Fibroblast of skin of abdomen (primary cell): ENCODE results near the gene RACK1.
"Not testable (repeated sequence)": the region's sequence is repeated elsewhere in the genome, so short reads cannot be mapped to it uniquely, and the experiment has no call there.

ENCODE experiments used
- DNase-seq: peaks from one replicate; pipeline ENCODE4 v3.0.0-alpha.2; 2013

The RACK1 gene

DNA sequence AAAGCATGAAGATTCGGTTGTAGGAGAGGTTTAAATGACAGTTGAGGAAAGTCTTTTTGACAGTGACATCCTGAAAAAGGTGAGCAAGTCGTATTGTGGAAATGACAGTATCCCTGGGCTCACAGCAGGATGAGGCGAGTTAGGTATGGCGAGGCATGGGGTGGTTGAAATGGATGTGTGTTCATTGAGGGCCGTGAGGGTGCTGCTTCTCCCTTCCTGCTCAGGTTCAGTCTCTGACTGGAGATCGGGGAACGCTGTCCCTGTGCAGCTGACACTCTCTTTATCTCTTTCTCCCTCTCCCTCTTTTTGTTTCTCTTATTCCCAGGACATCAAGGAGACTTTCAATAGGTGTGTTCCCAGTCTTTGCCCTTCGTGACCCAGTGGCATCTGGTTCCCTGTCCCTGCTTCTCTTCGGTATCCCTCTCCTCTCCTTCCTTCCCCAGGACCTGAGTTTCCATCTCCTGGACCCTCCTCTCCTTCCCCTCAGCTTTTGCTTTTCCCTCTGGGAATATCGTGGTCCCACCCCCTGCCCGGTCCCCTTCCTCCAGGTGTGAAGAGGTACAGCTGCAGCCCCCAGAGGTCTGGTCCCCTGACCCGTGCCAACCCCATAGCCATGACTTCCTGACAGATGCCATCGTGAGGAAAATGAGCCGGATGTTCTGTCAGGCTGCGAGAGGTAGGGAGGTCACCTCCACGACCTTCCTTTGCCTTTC, 10.5 kb downstream of the RACK1 start:
- DNase-seq = no peak

DNA sequence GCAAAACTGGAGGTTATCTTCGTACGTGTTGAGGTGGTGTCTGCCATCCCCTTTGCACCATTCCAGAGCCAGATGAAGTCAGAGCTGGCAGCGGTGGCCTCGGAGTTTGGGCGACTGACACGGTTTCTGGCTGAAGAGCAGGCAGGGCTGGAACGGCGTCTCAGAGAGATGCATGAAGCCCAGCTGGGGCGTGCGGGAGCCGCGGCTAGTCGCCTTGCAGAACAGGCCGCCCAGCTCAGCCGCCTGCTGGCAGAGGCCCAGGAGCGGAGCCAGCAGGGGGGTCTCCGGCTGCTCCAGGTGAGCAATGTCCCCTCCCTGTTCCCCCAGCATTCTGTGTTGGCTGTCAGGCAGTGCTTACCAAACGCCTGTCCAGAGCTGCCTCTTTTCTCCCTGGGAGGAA, 11.1 kb downstream of the RACK1 start:
- no peak for DNase-seq

DNA sequence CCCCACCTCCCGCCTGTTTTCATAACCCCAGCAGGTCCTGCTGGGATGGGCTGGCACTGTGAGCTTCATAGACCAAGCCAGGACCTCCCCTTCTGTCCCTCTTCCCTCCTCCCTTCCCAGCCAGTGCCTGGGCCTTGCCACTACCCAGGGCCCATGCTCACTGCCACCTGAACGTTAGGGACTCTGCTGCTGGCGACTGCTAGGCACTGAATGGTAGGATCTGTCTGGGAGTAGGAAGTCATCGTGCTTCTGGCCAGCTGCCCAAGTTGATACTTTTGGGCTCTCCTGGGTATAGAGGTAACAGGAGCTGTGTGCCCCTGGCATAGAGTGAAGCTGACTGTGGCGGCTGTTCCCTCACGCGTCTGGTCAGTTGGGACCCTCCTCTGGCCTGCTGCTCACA, 12.3 kb downstream of the RACK1 start:
- no peak for DNase-seq

DNA sequence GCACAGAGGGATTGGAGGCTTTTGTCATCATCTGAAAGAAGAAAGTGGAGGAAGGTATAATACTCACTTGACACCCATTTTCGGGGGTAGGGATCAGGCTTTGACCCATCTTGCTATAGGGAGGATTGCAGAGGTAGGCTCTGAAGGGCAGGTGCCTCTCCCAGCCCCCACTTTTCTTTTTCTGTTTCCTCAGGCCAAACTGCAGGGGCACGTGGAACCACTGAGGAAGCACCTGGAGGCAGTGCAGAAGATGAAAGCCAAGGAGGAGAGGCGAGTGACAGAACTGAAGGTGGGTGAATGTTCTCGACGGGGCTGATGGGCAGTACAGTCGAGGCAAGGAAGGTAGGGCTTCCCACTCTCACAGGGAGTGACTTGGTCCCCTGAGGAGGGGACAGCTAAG, 13.2 kb downstream of the RACK1 start:
- DNase-seq = no peak

DNA sequence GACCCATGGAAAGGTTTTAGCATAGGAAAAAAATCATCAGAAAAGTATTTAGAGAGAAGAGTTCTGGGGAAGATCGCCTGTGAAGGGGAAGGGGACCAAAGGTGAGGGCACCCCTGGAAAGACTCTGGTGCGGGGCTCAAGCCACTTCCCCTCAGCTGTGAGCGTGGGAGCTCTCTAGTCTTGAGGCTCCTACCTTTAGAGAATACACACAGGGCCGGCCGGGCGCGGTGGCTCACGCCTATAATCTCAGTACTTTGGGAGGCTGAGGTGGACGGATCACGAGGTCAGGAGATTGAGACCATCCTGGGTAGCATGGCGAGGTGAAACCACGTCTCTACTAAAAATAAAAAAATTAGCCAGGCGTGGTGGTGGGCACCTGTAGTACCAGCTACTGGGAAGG, 13.7 kb downstream of the RACK1 start:
- DNase-seq = no peak

DNA sequence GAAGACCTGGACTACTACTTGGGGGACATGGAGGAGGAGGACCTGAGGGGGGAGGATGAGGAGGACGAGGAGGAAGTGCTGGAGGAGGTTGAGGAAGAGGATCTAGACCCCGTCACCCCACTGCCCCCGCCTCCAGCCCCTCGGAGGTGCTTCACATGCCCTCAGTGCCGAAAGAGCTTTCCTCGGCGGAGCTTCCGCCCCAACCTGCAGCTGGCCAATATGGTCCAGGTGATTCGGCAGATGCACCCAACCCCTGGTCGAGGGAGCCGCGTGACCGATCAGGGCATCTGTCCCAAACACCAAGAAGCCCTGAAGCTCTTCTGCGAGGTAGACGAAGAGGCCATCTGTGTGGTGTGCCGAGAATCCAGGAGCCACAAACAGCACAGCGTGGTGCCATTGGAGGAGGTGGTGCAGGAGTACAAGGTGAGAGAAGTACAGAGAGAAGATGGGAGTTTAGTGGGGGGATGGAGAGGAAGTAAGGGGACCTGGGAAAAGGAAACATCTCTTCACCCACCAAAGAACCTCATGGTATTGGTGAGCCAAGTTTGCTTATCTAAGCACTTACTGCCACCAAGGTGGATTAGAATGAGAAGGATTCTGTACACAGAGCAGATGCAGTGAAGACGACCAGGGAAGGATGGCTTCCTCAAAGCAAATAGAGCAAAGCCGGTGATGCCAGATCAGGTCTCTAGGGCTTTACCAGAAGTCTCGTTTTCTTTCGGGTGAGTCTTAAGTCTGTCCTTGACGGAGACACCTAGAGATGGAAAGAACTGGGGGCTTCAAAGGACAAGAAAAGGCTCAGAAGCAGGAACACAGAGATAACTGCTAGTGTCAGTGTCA, 19.1 kb downstream of the RACK1 start:
- DNase-seq = no peak

DNA sequence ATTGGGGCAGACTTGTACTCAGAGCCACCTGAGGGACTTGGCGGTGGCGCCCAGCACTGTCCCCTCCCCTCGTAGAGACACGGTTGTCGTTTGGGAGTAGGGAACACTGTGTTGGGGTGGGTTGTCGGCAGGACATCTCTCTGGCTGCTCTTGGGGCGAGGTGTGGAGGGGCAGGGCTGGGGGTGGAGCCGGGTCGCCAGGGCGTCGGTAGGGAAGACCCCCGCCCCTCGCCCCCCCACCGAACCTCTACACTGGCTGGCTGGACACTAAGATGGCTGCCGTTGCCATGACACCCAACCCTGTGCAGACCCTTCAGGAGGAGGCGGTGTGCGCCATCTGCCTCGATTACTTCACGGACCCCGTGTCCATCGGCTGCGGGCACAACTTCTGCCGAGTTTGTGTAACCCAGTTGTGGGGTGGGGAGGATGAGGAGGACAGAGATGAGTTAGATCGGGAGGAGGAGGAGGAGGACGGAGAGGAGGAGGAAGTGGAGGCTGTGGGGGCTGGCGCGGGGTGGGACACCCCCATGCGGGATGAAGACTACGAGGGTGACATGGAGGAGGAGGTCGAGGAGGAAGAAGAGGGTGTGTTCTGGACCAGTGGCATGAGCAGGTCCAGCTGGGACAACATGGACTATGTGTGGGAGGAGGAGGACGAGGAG, 19.8 kb downstream of the RACK1 start:
- DNase-seq = peak; percentile 53

DNA sequence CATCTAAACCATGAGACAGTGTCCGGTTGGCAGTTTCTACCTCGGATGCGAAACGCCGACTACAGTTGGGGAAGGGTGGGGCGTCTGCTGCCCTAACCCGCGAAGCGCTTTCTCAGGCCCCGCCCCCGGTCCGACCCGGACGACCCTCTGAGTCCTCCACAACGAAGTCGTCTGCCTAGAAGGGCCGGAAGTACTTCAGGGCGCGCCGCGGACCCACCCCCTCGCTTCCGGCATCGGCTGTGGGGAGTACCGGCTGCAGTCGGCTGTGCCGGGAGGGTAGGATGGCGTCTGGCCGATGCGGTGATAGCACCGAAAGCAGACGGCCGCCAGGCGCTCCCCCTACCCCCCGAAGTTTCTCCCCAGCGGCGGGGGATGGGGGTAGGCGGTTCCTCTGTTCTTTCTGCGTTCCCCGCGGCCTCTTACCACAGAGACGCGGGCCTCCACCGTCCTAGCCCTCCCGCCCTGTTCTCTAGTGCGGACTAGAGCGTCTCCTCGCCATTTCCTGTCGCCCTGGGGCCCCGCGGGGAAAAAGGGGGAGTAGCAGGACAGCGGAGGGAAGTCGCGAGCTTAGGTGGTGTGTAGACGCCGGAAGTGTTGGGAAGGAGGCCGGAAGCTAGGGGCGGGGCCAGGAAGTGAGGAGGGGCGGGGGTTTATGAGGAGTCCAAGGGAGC, 20.5 kb downstream of the RACK1 start, which contains the start of gene TRIM41:
Gene TRIM41 (plus strand): TSS at position 224 of the 671 bp plus-strand sequence. CDS start 719 bp downstream, outside the sequence.
- peak; percentile 99 for DNase-seq

DNA sequence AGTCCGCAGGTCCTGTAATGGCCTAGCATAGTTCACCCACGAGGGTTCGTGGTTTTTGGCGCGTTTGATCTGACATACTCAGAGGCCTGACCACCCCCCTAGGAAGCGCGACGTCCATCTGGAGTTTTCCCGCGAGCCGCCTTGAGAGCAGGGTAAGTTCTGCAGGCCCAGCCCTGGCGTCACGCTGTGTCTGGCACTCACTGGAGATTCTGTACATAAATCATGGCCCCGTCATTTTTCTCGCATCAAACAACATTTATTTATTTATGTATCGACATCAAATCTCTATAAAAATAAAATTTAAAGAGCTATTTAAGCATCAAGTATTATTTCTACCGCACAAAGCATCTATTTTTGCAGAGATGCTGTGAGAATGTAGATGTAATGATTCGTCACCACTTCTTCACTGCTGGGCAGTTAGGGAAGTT, 21.1 kb downstream of the RACK1 start:
- DNase-seq = no peak

DNA sequence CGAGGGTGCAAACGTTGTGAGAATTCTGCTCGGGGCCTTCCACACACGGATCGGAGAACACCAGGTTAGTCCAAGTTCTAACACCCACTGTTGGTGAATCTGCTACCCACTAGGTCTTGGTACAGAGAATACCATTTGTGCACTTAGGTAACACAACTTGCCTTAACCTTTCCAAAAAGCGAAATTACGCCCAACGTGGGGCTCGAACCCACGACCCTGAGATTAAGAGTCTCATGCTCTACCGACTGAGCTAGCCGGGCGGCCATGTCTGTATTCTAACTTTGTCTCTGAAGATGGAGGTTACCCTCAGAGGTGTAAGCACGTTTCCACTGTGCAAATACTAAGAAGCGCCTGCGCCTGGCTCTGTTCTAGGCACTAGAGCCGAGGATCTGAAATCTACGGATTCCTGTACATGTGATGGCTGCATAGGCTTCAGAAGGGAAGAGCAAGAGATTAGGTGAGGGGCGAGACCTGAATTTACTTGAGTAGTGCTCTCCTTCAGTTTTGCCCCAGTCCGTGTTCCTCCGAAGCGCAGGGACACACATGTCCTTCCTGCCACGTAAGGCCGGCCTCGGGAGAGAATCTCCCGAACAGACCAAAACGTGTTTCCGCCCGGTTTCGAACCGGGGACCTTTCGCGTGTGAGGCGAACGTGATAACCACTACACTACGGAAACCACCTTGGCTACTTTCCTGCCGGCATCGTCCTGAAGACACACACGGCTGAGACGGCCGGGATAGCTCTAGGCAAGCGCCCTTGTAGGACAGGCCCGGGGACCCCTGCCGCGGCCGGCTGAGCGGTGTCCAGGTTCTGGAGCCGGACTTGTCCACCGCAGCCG, 21.7 kb downstream of the RACK1 start:
- peak; percentile 98 for DNase-seq

DNA sequence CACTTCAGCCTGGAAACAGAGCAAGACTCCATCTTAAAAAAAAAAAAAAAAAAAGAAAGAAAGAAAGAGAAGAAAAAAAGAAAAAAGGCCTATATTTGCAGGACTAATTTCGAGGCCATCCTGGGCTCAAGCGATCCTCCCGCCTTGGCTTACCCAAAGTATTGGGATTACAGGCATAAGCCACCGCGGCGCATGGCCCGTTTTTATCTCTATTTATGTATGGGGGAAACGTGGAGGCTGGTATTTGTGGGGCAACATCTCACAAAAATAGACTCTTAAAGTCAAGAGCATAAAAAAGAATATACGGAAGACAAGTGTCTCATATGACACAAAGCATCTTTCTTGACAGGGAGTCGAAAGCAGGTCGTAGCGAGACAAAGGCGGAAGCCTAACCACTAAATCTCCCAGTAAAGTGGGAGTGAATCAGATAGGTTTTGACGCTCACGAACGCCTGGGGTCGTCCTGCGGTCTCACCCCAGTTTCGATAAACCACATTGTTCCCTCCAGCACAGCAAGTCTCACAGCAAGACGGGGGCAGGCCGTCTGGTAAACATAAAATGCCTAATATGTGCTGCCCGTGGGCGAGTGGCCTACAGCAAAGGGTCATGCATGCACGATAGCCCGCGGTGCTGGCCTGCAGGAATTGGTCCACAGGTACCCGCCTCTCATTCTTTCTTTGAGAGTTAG, 22.5 kb downstream of the RACK1 start:
- DNase-seq = no peak

DNA sequence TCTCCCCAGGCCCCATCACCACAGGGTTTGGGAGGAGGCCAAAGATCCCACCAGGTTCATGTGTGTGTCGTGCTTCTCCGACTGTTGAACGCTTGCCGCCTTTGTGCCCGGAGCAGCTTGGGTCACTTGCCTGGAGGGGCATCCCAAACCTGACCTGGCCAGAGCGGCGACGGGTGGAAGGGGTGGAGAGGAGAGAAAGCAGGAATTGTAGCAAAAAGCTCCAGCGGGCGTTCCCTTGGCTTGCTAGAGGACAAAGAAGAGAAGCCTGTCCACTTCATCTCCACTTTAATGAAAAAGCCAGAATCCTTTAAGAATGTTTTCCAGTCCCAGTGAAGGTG, 23.6 kb downstream of the RACK1 start:
- DNase-seq = no peak

DNA sequence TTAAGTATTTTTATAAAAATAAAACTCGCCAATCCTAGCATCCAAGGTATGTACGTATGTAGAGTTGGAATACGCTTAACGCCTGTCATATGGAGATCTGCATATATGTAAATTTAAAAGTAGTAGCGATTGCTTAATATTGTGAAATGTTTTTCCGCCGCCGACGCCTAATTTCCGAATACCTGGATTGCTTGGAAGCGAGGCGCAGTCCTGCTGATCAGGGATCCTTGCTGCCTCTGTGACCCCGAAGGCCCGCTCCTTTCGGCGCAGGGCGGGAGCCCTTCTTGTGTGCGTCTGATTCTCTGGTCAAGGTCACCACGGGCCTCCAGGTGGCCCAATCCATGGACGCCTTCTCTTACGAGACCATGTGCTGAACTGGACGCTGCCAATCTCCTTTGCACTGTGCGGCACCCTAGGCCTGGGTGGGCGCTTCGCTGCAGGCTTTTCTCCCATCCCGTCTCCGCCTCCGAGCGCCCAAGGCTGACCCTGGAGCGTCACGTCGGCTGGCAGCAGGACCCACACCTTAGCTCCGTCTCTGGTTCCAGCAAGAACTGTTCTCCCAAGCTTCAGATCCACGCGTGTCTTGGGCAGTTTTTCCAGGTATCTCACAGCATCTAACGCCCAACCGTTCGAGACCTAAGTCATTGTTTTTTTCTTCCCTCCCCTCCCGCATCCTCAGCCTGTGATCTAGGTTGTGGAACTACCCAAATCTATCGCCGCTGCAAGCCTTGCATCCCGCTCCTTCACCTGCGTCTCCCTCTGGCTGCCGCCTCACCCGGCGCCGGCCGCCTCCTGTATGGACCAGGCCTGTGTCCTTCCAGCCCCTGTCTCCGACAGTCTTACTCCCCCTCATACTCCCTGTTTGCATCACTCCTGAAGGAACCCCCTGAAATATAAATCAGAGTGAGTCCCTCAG, 24.2 kb downstream of the RACK1 start:
- DNase-seq = no peak

DNA sequence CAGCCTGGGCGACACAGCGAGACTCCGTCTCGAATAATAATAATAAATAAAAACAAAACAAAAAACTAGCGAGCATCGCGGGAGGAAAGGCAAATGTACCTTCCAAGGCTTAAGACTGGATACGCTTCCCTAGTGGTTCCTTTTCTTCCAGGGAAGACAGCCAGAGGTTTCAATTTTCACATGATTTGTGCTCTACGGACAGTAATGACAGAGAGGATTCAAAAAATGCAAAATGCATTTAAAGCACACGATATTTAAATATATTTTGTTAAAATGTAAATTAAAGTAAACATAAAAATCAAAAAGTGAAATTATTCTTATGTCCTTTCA, 24.9 kb downstream of the RACK1 start:
- no peak for DNase-seq

DNA sequence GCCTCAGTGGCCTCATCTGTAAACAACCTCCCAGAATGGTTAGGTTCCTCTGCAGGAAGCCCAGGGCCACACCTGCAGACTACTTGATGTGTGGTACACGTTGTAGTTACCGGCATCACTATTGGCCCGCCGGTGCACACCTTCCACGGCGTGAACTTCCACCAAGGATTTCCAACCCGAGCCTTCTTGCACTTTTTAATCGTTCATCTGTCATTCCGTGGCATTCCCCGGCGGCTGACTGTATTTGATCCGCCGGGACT, 26.0 kb downstream of the RACK1 start:
- DNase-seq = no peak

DNA sequence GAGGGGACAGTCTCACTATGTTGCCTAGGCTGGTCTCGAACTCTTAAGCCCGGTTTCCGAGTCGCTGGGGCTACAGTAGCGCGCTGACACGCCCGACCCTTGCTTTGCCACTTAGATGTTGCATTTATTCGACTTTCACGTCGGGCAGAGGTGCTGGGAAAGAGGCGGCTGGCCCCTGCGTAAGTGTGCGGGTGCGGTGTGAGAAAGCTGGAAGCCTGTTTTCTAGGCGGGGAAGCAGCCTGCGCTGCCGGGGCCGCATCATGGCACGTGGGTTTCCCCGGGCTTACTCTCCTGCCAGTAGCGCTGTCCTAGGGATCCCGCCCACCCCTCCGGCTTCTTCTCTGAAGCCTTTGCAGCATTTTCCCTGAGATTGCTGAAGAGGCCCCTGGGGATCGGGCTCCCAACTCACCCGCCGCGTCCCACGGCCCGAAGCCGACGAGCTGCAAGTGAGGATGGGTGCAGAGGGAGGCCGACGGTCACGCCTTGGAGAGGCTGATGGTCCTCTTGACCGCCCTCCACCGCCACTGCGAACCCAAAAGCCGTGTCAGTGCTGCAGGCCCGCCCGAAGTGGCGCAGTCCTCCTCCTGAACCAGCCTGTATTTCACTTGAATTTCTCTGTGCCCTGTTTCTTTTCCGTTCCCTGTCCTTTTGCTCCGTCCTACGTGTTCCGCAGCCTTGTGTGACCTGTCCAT, 26.4 kb downstream of the RACK1 start:
- peak; percentile 59 for DNase-seq

DNA sequence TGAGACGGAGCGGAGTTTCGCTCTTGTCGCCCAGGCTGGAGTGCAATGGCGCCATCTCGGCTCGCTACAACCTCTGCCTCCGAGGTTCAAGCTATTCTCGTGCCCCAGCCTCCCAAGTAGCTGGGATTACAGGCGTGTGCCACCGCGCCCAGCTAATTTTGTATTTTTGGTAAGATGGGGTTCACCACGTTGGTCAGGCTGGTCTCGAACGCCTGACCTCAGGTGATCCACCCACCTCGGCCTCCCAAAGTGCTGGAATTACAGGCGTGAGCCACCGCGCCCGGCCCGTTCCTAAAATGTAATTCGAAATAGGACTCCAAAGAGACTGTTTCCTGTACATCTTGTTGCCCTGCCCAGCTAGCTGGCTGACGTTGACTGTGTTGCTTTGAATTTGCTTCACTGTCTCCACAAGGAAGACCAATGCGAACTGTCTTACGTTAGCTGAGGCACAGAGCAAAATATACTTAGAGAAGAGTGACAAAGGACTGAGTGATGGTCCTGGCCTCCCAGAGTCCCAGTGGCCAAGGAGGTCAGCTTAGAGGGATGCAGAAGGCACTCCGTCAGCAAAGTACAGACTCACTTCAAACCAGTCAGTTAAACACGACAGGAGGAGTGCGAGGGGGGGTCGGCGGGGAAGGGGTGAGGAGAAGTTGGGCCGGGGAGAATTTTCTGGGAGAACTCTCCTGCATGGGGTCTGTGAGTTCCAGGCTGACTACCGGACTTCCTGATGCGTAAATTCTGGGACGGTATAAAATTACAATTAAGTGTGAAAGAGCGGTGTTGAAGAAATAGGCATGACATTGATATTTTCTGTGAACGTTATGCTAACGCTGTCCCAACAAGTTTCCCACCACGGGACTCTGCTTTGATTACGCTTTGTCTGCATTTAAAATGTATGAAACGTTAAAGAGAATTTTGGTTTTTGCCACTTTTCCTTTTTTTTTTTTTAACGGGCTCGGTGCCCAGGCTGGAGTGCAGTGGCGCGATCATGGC, 27.4 kb downstream of the RACK1 start:
- no peak for DNase-seq

DNA sequence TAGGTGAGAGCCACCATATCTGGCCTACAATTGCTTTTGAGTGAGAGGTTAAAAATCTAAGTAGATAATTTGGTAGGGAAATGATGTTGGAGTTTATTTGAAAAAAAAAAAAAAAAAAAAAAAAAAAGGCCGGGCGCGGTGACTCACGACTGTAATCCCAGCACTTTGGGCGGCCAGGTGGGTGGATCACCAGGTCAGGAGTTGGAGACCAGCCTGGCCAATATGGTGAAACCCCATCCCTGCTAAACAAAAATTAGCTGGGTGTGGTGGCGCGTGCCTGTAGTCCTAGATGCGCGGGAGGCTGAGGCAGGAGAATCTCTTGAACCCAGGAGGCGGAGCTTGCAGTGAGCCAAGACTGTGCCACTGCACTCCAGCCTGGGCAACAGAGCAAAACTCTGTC, 29.5 kb downstream of the RACK1 start:
- DNase-seq = not testable (repeated sequence)

DNA sequence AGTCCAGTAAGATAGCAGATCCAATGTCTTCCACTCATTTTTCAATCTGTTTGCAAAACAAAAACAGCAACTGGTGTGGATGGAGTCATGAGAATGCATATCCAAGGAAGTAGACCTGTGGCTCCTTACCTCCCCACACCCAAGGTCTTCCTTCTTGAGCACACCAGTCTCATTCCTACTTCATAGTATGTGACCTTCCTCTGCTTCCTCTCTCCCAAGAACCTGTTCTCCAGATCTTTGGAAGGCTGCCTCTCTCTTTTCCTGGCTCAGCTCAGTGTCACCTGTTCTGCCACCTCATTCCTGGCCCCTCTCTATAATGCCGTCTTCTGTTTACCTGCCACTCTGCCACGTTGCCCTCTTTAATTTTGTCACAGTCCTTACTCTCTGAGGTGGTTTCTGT, 30.8 kb downstream of the RACK1 start:
- DNase-seq = no peak
